HG03175 (cell line): ENCODE measurements around the gene FHIT.

ENCODE experiments used
- ATAC-seq: cut with Tn5 transposase; IDR thresholded peaks from one replicate; pipeline ENCODE4 v1.9.1; 2021; ENCODE audit warnings: mild to moderate bottlenecking, moderate library complexity; ENCODE audit not compliant: unreplicated experiment

FHIT gene

DNA sequence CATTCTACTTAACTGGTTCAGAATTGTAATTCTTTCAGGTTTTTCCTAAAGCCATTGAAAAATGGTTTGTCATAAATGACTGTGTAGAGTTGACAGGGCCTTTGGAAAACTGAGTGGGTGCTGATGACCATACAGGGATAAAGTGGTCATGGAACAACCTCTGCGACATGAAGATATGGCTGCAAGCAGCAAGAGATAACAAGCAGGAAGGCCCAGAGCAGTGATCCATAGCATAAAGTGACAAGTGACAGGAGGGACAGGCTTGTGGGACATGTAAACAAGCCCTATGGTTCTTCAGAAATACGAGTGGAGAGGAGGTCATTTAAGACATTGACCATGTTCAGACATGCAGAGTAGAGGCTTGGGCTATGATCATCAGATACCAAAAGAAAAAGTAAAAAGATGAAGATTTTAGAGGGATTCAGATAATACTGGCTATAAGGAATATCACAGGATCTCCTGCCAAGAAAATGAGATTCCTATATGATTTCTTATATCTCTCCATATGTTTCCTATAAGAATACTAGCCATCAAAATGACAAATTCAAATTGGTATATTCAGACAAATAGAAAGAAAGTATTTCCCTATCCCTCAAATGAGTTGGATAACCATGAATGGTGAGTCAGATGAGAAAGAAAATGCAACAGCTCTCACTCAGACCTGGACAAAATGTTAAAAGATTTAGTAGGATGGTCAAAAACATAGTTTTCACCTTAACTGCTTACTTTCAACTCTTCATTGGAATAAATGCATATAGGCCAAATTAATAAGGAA lies 1373.8 kb downstream of the FHIT start:
- no peak for ATAC-seq

DNA sequence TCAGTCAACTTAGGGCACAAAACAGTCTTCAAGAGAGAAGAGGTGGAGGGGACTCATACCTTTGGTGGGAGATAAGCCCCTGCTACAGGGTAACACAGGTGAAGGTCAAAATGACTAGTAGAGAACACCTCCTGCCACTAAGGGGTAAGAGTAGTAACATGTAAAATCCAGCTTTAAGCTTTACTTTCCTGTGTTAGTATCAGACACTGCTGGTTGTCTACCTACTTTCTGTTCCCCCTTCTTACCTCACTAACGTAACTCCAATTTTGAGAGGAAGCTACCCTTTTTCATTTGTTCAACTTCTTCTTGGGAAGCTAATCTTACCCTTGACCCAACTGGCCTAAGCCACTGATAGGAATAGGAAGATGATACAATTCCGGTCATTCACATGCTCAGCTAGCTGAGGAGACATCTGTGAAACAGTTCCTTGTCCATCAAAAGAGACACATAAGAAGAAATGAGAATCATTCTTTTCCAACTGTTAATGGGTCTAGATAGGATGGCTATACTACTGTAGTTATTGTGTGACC lies 1374.7 kb downstream of the FHIT start:
- no peak for ATAC-seq

DNA sequence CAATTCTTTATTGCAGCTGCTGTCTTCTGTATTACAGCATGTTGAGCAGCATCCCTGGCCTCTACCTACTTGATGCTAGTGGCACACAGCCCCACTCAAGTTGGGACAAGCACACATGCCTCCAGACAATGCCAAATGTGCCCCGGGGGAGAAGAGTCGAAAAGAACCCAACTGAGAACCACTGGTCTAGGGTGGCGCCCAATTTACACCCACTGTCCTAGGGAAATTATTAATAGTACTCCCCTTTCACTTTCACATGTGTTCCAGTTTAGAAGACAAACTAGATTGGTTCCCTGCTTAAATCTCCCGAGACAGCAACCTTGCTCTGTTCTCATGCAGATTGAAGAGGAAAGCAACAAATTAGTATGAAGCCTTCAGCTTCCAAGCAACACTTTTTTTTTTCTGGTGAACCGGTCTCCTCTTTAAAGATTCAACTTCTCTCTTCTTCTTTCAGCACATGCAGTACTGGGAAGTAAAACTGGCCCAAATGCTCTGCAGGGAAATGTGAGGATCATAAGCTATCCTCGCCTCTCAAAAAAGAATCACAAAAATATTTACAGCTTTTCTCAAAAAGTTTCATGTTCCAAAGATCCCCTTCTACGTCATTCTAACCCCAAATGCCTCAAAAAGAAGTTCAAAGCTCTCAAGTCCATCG lies 1377.5 kb downstream of the FHIT start:
- ATAC-seq, result peak; percentile 78

- ATAC-seq, result no peak
Observed at GRCh38 chr3:59872128-59872527, 1379.1 kb downstream of the FHIT start.

DNA sequence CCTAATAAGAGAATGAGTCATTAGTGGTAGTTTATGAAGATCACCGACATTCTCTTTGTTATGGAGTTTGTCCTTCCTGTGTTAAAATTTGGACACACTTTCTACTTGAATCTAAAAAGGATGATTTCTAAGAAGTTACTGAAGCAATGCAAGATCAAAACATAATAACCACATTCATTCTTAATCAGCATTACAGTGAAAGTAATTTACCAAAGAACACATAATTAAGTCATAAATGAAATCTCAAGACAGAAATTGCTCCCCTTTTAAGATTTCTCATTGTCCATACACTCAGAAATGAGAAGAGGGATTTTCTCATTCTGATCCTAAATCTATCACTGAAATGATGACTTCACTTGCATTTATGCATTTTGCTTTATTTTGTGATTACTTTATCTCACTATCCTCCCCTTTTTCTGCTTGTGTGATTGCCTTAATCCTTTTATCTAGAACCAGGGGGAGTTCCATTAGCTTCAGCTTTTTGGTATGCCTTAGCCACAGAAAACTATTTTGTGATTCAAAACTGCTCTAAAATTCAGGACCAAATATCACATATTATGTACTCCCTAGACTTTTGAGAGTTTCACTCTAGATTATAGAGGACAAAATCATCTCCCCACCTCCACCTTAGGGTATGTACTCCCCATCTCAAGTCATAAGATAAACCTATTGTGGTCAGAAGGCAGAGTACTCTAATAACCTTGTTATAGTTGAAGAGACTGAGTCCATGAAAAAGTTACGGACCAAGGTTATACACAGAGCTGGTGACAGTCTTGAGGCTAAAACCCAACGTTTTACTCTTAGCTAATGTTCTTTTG lies 1383.9 kb downstream of the FHIT start:
- no peak for ATAC-seq

DNA sequence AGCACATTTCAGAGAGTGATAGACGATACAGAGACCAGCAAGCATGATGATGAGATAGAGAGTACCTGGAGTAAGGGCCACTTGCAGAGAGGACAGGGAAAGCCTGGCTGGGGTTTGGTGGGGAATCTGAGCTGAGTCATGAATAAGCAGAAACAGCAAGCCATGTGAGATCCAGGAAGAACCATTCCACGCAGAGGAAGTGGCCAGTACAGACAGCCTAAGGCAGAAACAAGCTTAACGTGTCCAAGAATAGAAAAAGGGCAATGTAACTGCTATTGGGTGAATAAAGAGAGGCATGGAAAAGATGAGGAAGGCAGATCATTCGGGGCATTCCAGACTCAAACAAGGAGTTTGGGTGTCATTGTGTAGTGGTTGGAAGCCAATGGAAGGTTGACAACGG lies 1385.2 kb downstream of the FHIT start:
- no peak for ATAC-seq

DNA sequence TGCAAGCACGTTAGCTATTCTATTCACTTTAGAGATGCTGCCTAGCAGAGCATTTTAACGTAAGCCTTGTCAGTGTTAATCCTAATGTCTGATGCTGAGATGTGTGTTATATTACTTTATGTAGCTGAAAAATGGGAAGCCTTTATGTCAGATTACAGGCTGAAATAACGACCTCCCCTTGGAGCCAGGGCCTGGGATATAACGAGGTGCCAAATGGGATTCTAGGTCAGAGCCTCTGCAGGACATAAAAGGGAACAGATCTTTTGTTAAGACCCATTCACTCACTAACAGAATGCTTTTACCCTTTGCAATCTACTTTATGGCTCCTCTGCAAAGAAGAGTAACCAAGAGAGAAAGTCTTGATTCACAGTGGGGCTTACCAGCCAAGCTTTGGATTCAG lies 1385.9 kb downstream of the FHIT start:
- no peak for ATAC-seq

- ATAC-seq, result no peak
Observed at GRCh38 chr3:59862686-59863085, 1388.6 kb downstream of the FHIT start.

DNA sequence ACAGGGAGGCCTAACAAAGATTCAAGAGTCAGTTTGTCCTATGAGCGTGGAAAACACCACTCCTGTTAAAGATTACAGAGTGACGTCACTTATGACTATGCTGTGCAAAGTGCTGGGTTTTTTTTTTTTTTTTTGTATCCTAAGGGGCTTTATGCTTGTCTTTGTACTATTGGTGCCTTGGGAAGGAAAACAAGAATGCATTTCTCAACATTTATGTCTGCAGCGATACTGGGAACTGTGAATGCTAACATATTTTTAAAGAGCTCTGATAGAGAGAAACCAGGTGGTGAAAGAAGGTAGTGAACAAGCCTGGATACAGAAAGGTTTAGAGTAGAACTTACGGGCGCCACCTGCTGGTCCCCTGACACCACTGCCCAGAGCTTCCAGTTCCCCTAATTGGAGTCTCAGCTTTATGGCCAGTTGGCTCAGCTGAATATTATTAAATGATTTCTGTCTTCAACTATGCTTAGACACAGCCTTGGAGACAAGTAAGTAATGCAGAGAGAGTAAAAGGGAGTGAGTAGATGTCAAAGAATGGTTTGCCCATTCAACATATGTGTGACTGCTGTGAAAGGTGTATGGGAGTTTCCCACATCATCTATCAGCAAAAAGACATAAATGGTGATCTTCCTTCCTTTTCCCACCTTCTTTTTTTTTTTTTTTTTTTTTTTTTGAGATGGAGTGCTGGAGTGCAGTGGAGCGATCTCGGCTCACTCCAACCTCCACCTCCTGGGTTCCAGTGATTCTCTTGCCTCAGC lies 1393.5 kb downstream of the FHIT start:
- ATAC-seq, result peak; percentile 96

DNA sequence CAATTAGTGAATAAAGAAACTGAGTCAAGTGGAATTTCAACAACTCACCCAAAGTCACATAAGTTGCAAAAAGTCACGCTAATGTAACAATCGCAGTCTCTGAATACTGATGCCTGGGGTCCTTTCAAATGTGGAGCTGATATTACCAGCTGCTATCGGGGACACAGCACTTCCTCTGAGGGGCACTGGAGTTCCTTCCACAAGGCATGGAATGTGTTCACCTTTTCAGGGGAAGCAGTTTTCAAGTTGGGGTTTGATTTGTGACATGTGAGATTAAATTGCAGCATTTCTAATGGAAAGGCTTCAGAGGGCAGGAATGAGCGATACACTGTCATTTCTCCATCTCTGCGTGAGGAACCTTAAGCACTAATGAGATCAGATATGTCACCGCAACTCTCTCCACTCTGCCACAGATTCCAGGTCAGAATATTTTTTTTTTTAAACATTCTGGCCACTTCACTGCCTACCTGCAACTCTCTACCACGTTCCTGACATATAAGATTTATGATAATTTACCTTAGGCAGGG lies 1394.3 kb downstream of the FHIT start:
- ATAC-seq, result no peak

- no peak for ATAC-seq
Observed at GRCh38 chr3:59854061-59854709, 1397.1 kb downstream of the FHIT start.

DNA sequence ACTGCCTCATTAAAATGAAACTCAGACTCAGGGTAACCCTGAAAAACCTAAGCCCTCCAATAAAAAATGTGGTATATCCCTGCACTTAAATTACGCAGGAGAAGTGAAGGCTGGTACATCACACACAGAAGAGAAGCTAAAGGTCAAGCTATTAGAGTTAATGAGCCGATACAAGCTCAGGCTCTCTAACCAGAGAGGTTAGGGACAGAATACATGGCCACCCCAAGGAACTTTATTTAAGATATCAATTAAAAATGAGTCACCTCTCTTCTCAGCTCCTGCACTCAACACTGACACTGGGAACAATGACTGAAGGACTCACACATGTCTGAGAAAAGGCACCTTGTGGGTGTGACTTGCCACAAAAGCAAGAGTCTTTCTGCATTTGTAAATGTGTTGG lies 1400.8 kb downstream of the FHIT start:
- ATAC-seq, result no peak

DNA sequence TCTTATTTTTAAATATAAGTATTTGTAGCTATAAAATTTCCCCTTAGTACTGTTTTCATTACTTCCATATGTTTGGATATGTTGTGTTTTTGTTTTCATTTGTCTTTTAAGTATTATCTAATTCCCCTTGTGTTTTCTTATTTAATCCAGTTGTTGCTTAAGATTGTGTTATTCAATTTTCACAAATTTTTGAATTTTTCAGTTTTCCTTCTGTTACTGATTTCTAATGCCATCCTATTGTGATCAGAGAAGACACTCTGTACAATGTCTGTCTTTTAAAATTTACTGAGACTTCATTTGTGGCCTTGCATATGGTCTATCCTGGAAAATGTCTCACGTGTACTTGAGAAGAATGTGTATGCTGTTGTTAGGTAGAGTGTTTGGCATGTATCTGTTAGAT lies 1405.9 kb downstream of the FHIT start:
- no peak for ATAC-seq

DNA sequence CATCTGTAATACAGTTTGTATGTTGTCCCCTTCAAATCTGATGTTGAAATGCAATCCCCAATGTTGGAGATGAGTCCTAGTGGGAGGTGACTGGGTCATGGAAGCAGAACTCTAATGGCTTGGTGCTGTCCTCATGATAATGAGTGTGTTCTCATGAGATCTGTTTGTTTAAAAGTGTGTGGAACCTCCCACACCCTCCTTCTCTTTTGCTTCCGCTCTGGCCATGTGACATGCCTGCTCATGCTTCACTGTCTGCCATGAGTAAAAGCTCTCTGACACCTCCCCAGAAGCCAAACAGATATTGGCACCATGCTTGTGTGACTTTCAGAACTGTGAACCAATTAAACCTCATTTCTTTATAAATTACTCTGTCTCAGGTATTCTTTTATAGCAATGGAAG lies 1407.4 kb downstream of the FHIT start:
- no peak for ATAC-seq

GRCh38 chr3:59839810-59840515 lies 1411.3 kb downstream of the FHIT start:
- peak; percentile 93 for ATAC-seq

GRCh38 chr3:59839283-59839682 lies 1412.0 kb downstream of the FHIT start:
- ATAC-seq, result no peak

- ATAC-seq, result no peak
Observed at GRCh38 chr3:59836531-59836930, 1414.7 kb downstream of the FHIT start.

DNA sequence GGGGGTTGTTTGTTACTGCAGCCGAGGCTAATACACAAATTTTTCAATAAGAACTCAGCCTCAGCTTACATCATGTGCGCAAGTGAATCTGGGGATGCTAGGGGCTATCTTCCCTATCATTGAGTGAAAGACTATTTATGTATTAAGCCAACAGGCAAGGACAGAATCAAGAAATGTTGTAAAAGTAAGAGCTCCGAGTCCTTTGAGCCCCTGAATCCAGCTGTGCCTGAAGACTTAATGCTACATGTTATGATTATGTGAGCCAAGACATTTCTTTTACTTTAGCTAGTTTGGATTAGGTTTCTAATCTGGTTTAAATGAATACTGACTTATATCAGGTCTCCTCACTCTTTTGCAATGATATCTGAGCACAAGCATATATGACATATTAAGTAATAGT lies 1418.5 kb downstream of the FHIT start:
- no peak for ATAC-seq

DNA sequence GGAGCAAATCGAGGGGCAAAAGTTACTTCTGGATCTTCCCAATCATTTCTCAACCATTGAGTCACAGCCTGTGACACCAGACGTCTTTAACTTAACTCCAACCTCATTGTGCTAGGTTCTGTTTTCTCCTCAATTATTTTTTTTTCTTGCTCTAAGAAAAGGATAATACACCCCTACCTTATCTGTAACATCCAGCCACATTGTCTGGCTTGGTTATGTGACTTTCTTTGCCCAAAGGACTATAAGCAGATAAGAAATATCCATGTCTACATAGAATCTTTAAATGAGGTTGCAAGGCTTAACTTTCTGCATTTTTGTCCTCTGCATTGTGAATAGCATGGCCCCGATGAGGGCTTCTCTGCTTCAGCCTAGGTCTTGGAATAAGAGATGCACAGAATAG lies 1419.0 kb downstream of the FHIT start:
- no peak for ATAC-seq
